HEK293 (cell line): ENCODE data around the gene TGFB2.

ENCODE experiments used
- CTCF ChIP-seq: fragments of 450-650 bp; formaldehyde crosslinking; IDR thresholded peaks from 2 replicates; pipeline ENCODE4 v1.5.1; 2016; ENCODE audit warnings: missing biosample characterization, missing genetic modification characterization
- GLIS2 ChIP-seq: fragments of 450-650 bp; formaldehyde crosslinking; IDR thresholded peaks from 2 replicates; pipeline ENCODE4 v1.5.1; 2016; ENCODE audit warnings: missing biosample characterization, missing genetic modification characterization
- ZBTB1 ChIP-seq: fragments of 450-650 bp; formaldehyde crosslinking; IDR thresholded peaks from 2 replicates; pipeline ENCODE4 v1.5.1; 2016; ENCODE audit warnings: missing biosample characterization, missing genetic modification characterization
- ZNF292 ChIP-seq: fragments of 450-650 bp; formaldehyde crosslinking; IDR thresholded peaks from 2 replicates; pipeline ENCODE4 v1.5.1; 2016; ENCODE audit warnings: low read depth, missing biosample characterization, missing genetic modification characterization, borderline replicate concordance
- ZNF585B ChIP-seq: fragments of 450-650 bp; formaldehyde crosslinking; IDR thresholded peaks from 2 replicates; pipeline ENCODE4 v1.5.1; 2016; ENCODE audit warnings: missing biosample characterization, missing genetic modification characterization

GRCh38 chr1:218355278-218355677, 10.1 kb downstream of the TGFB2 start:
- no peak for TF ChIP-seq ZBTB1
- no peak for TF ChIP-seq CTCF (tag by site-specific recombination)
- no peak for TF ChIP-seq GLIS2 (tag by site-specific recombination)
- TF ChIP-seq ZNF585B (tag by site-specific recombination): no peak
- TF ChIP-seq ZNF292 (tag by site-specific recombination): no peak
